SK-N-SH treated with all-trans-retinoic acid at 6 μM for 48 hours (cell line): ENCODE measurements around the gene PTPN18.

Source experiments
- ATAC-seq: fragments of 200-7000 bp; cut with Tn5 transposase; 3 replicates; pipeline ENCODE4 v1.9.1; 2020; ENCODE audit warnings: mild to moderate bottlenecking, moderate library complexity
- ARNTL ChIP-seq: fragments of 450-650 bp; formaldehyde crosslinking; IDR thresholded peaks from 2 replicates; pipeline ENCODE4 v1.5.0; 2020; ENCODE audit warnings: low read depth, mild to moderate bottlenecking, moderate library complexity, borderline replicate concordance
- BACH2 ChIP-seq: fragments of 250-450 bp; sonication (Bioruptor Pico); IDR thresholded peaks from 2 replicates; pipeline ENCODE4 v1.9.0; 2021; ENCODE audit warnings: mild to moderate bottlenecking, borderline replicate concordance
- CREB5 ChIP-seq: fragments of 250-450 bp; sonication (Bioruptor Pico); IDR thresholded peaks from 2 replicates; pipeline ENCODE4 v1.5.1; 2020; ENCODE audit warnings: low read depth, mild to moderate bottlenecking, moderate library complexity
- CSDC2 ChIP-seq: fragments of 250-450 bp; sonication (Bioruptor Pico); IDR thresholded peaks from 2 replicates; pipeline ENCODE4 v1.5.0; 2020; ENCODE audit warnings: mild to moderate bottlenecking, moderate library complexity
- CSRNP3 ChIP-seq: fragments of 250-450 bp; sonication (Bioruptor Pico); IDR thresholded peaks from 2 replicates; pipeline ENCODE4 v1.5.1; 2021; ENCODE audit warnings: mild to moderate bottlenecking, moderate library complexity
- GLIS3 ChIP-seq: fragments of 250-450 bp; sonication (Bioruptor Pico); IDR thresholded peaks from 2 replicates; pipeline ENCODE4 v1.5.0; 2020; ENCODE audit warnings: mild to moderate bottlenecking, moderate library complexity
- ISL1 ChIP-seq: fragments of 250-450 bp; sonication (Bioruptor Pico); IDR thresholded peaks from 2 replicates; pipeline ENCODE4 v2.1.2; 2022; ENCODE audit warnings: mild to moderate bottlenecking, moderate library complexity
- OSR1 ChIP-seq: fragments of 250-450 bp; sonication (Bioruptor Pico); IDR thresholded peaks from 2 replicates; pipeline ENCODE4 v1.8.0; 2022; ENCODE audit warnings: moderate library complexity, mild to moderate bottlenecking, inconsistent platforms
- PATZ1 ChIP-seq: fragments of 250-450 bp; sonication (Bioruptor Pico); IDR thresholded peaks from 2 replicates; pipeline ENCODE4 v1.8.0; 2020; ENCODE audit warnings: mild to moderate bottlenecking, moderate library complexity, borderline replicate concordance
- POU6F1 ChIP-seq: fragments of 250-450 bp; sonication (Bioruptor Pico); IDR thresholded peaks from 2 replicates; pipeline ENCODE4 v1.8.0; 2021; ENCODE audit warnings: low read depth, mild to moderate bottlenecking, moderate library complexity, borderline replicate concordance
- PPARA ChIP-seq: fragments of 250-450 bp; sonication (Bioruptor Pico); IDR thresholded peaks from 2 replicates; pipeline ENCODE4 v1.5.0; 2020; ENCODE audit warnings: mild to moderate bottlenecking, borderline replicate concordance
- RARB ChIP-seq: fragments of 250-450 bp; sonication (Bioruptor Pico); IDR thresholded peaks from 2 replicates; pipeline ENCODE4 v1.8.0; 2021; ENCODE audit warnings: mild to moderate bottlenecking, moderate library complexity
- SNAI2 ChIP-seq: fragments of 250-450 bp; sonication (Bioruptor Pico); IDR thresholded peaks from 2 replicates; pipeline ENCODE4 v1.5.0; 2020; ENCODE audit warnings: mild to moderate bottlenecking, moderate library complexity
- TCF4 ChIP-seq: fragments of 250-450 bp; sonication (Bioruptor Pico); IDR thresholded peaks from 2 replicates; pipeline ENCODE4 v1.8.0; 2021; ENCODE audit warnings: mild to moderate bottlenecking, moderate library complexity, borderline replicate concordance
- TSHZ2 ChIP-seq: fragments of 250-450 bp; sonication (Bioruptor Pico); IDR thresholded peaks from 2 replicates; pipeline ENCODE4 v1.5.0; 2020; ENCODE audit warnings: mild to moderate bottlenecking, moderate library complexity
- ZC3H10 ChIP-seq: fragments of 250-450 bp; sonication (Bioruptor Pico); IDR thresholded peaks from 2 replicates; pipeline ENCODE4 v1.5.1; 2021; ENCODE audit warnings: mild to moderate bottlenecking, moderate library complexity
- ZFP3 ChIP-seq: fragments of 250-450 bp; sonication (Bioruptor Pico); IDR thresholded peaks from 2 replicates; pipeline ENCODE4 v1.5.0; 2020; ENCODE audit warnings: mild to moderate bottlenecking, moderate library complexity
- ZFP30 ChIP-seq: fragments of 450-650 bp; formaldehyde crosslinking; IDR thresholded peaks from 2 replicates; pipeline ENCODE4 v1.5.0; 2022; ENCODE audit warnings: mild to moderate bottlenecking, moderate library complexity
- ZNF565 ChIP-seq: fragments of 450-650 bp; formaldehyde crosslinking; conservative IDR thresholded peaks from 2 replicates; pipeline ENCODE4 v1.5.0; 2020; ENCODE audit warnings: low read depth, mild to moderate bottlenecking, moderate library complexity
- ZNF70 ChIP-seq: fragments of 450-650 bp; formaldehyde crosslinking; IDR thresholded peaks from 2 replicates; pipeline ENCODE4 v1.5.0; 2020; ENCODE audit warnings: mild to moderate bottlenecking, moderate library complexity
- ZNF8 ChIP-seq: fragments of 450-650 bp; formaldehyde crosslinking; IDR thresholded peaks from 2 replicates; pipeline ENCODE4 v1.5.0; 2020; ENCODE audit warnings: mild to moderate bottlenecking, moderate library complexity

PTPN18 gene

GRCh38 chr2:130381619-130382018 is 25.8 kb downstream of the PTPN18 start:
- TF ChIP-seq CSDC2 (no peak), ARNTL (CRISPR knock-in tag) (no peak), TSHZ2 (CRISPR knock-in tag) (no peak), SNAI2 (no peak), CREB5 (CRISPR knock-in tag) (no peak), ZNF70 (CRISPR knock-in tag) (no peak), ISL1 (CRISPR knock-in tag) (no peak), ZC3H10 (CRISPR knock-in tag) (no peak), ZFP3 (no peak), CSRNP3 (CRISPR knock-in tag) (no peak), ZNF565 (CRISPR knock-in tag) (no peak)
- no peak for ATAC-seq

- ATAC-seq, result no peak
- no peak for TF ChIP-seq ISL1 (CRISPR knock-in tag)
- no peak for TF ChIP-seq ZFP30 (CRISPR knock-in tag)
- TF ChIP-seq ARNTL (CRISPR knock-in tag), result no peak
- no peak for TF ChIP-seq ZFP3
- no peak for TF ChIP-seq PATZ1 (CRISPR knock-in tag)
- TF ChIP-seq CSDC2, result no peak
- no peak for TF ChIP-seq ZNF565 (CRISPR knock-in tag)
- no peak for TF ChIP-seq TCF4 (CRISPR knock-in tag)
- TF ChIP-seq GLIS3 (CRISPR knock-in tag), result no peak
- TF ChIP-seq RARB (CRISPR knock-in tag), result no peak
- no peak for TF ChIP-seq PPARA
Observed at GRCh38 chr2:130382313-130382917, 26.6 kb downstream of the PTPN18 start.

- no peak for TF ChIP-seq ISL1 (CRISPR knock-in tag)
- no peak for TF ChIP-seq CSRNP3 (CRISPR knock-in tag)
- TF ChIP-seq ZFP30 (CRISPR knock-in tag), result no peak
- TF ChIP-seq ZNF70 (CRISPR knock-in tag), result no peak
- no peak for TF ChIP-seq ZC3H10 (CRISPR knock-in tag)
- TF ChIP-seq ZNF8 (CRISPR knock-in tag), result no peak
- no peak for TF ChIP-seq PATZ1 (CRISPR knock-in tag)
- TF ChIP-seq OSR1 (CRISPR knock-in tag), result no peak
- TF ChIP-seq BACH2 (CRISPR knock-in tag), result no peak
- TF ChIP-seq PPARA, result no peak
- TF ChIP-seq POU6F1 (CRISPR knock-in tag), result no peak
- no peak for TF ChIP-seq ZNF565 (CRISPR knock-in tag)
- no peak for TF ChIP-seq ARNTL (CRISPR knock-in tag)
- no peak for TF ChIP-seq CREB5 (CRISPR knock-in tag)
- TF ChIP-seq RARB (CRISPR knock-in tag), result no peak
- TF ChIP-seq ZFP3, result no peak
- no peak for ATAC-seq
Observed at GRCh38 chr2:130385709-130386108, 29.9 kb downstream of the PTPN18 start.
